Right lobe of liver (tissue), 4 donors: ENCODE measurements around the gene CEP70.

Experiments used
- POLR2A ChIP-seq: fragments of 450-650 bp; IDR thresholded peaks from one replicate; pipeline ENCODE4 v1.6.1; 2017; ENCODE audit warnings: antibody characterized with exemption, mild to moderate bottlenecking
- TF ChIP-seq, protein P1 (sequence below), 4 donors: fragments of 200-600 bp in 3 of 4; fragments of 450-650 bp in 1 of 4; IDR thresholded peaks; one replicate each; pipeline versions ENCODE4 v1.5.1 to v1.8.0; 2016 to 2022; ENCODE audit warnings: antibody characterized with exemption in 4 of 4, mild to moderate bottlenecking in 2 of 4
- donor health status: DM: no; HTN: no; CAD: no.
- donor health status: DM: no; HTN: no; CAD: no.
- donor health status: DM: no; HTN: yes; CAD: no.

DNA sequence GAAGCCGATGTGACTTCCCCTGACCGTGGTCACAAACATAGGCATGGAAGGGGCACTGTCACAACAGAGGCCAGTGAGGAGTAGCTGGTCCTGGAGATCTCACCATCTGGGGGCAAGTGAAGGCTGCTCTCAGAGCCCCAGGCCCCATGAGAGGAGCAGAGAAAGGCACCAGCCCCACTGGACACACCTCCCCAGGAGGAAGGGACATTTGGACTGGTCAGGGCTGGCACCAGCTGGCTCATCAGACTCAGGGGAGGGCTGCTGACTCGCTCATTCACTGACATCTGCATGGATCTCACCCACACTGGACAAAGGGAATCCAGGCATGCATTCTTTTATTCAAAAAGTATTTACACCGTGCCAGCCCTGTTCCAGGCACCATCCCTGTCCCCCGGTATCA lies 132.8 kb downstream of the CEP70 start:
- TF ChIP-seq, protein P1, sequence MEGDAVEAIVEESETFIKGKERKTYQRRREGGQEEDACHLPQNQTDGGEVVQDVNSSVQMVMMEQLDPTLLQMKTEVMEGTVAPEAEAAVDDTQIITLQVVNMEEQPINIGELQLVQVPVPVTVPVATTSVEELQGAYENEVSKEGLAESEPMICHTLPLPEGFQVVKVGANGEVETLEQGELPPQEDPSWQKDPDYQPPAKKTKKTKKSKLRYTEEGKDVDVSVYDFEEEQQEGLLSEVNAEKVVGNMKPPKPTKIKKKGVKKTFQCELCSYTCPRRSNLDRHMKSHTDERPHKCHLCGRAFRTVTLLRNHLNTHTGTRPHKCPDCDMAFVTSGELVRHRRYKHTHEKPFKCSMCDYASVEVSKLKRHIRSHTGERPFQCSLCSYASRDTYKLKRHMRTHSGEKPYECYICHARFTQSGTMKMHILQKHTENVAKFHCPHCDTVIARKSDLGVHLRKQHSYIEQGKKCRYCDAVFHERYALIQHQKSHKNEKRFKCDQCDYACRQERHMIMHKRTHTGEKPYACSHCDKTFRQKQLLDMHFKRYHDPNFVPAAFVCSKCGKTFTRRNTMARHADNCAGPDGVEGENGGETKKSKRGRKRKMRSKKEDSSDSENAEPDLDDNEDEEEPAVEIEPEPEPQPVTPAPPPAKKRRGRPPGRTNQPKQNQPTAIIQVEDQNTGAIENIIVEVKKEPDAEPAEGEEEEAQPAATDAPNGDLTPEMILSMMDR (IDR thresholded peaks at IDR 0.05): no peak
- no peak for TF ChIP-seq POLR2A
